ENCODE measurements around the gene CTSC.

The CTSC gene

DNA sequence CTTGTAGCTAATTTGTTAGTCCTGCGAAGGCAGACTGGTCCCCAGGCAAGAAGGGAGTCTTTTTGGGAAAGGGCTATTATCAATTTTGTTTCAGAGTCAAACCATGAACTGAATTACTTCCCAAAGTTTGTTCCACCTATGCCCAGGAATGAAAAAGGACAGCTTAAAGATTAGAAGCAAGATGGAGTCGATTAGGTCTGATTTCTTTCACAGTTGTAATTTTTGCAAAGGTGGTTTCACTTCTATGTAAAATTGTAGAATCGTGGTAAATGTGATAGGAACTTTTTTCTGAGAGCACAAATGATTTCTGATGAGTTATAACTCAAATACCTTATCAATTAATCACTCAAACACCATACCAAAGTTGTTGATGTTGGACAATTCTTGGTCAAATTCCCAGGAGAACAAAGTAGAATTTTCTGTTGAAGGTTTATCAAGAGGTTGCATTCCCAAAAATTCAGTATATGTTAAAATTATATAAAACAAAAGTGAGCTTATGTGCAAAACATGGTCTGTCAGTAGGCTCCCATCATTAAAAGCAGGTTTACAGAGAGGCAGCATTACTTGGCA lies 2.9 kb upstream of the CTSC start:
- H3K27ac ChIP-seq: no peak overlapping the region
- TF ChIP-seq ZFX (IDR thresholded peaks at IDR 0.05; ENCODE audit: borderline replicate concordance) (no peak), CTCF (IDR thresholded peaks at IDR 0.05) (no peak)

DNA sequence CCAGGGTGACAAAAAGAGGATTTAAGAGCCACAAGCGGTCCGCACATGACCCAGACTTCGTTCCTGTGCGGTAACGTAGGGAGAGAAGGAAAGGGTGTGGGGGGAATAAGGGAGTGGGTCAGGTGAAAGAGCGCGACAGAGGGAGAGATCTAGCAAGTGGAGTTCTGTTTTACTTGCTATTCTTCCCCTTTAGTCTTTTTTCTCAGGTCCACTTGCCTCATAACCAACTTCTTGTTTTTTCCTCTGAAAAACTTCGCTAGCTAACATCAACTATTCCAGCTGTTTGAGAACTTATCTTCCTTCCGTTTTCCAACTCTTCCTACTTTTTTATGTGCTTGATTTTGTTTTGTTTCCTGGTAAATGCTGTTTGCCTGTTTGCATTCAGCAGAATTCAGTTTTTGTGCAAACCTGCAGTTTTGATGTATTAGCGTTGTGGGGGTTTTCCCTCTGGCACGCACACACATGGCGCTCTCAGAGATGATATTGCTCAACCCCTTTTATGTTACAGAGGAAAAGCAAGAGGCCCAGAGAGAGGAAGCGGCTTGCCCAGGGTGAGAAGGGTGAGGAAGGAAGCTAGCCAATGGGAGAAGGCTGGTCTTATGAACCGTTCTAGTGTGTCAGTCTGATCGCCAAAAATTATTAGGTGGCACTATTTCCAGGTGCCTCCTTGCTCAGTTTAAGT lies 592 bp upstream of the CTSC start:
- peak overlapping the region; percentile 48 for H3K27ac ChIP-seq
- no peak for TF ChIP-seq CTCF (IDR thresholded peaks at IDR 0.05)
- no peak for TF ChIP-seq ZFX (IDR thresholded peaks at IDR 0.05; ENCODE audit: borderline replicate concordance)

DNA sequence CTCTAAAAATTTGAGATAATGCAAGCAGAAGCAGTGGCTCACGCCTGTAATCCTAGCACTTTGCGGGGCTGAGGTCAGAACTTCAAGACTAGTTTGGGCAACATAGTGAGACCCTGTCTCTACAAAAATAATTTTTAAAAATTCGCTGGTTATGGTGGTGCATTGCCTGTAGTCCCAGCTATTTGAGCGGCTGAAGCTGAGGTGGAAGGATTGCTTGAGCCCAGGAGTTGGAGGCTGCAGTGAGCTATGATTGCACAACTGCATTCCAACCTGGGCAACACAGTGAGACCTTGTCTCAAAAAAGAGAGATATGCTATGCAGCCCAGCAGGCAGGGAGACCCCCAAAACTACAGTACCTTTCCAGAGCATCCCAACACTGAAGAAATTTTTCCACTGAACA lies 2.3 kb downstream of the CTSC start:
- no peak for TF ChIP-seq CTCF (IDR thresholded peaks at IDR 0.05)
- TF ChIP-seq ZFX (IDR thresholded peaks at IDR 0.05; ENCODE audit: borderline replicate concordance): no peak

GRCh38 chr11:88333862-88334261 lies 3.7 kb downstream of the CTSC start:
- H3K27ac ChIP-seq: no peak overlapping the region
- TF ChIP-seq ZFX (IDR thresholded peaks at IDR 0.05; ENCODE audit: borderline replicate concordance) (no peak), CTCF (IDR thresholded peaks at IDR 0.05) (no peak)

More for the DNA sequence above, 2.3 kb downstream of the CTSC start:
- H3K27ac ChIP-seq: no peak overlapping the region

DNA sequence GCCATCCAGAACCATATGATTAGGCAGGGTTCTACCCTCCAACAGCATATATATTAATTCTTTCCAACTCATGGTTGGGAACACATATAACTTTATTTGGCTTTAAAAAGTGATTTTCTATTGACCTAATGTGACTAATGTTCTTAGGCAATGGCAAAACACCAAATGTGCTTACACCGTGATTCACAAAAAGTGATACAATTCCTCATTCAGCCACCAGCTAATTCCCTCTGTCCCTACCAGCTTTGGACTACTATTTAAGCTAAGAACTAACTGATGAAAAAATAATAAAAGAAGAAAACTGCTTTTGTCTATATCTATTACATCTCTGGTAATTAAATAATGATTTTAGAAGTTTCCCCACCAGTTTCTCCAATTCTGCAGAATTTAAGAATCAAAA lies 4.7 kb downstream of the CTSC start:
- TF ChIP-seq ZFX (IDR thresholded peaks at IDR 0.05; ENCODE audit: borderline replicate concordance) (no peak), CTCF (IDR thresholded peaks at IDR 0.05) (no peak)
- H3K27ac ChIP-seq: no peak overlapping the region

GRCh38 chr11:88330826-88331428 lies 6.6 kb downstream of the CTSC start:
- H3K27ac ChIP-seq: no peak overlapping the region
- TF ChIP-seq ZFX (IDR thresholded peaks at IDR 0.05; ENCODE audit: borderline replicate concordance) (no peak), CTCF (IDR thresholded peaks at IDR 0.05) (no peak)

Data from 22Rv1 (cell line).